Measurements from ENCODE around the gene LTBR.

Gene LTBR

DNA sequence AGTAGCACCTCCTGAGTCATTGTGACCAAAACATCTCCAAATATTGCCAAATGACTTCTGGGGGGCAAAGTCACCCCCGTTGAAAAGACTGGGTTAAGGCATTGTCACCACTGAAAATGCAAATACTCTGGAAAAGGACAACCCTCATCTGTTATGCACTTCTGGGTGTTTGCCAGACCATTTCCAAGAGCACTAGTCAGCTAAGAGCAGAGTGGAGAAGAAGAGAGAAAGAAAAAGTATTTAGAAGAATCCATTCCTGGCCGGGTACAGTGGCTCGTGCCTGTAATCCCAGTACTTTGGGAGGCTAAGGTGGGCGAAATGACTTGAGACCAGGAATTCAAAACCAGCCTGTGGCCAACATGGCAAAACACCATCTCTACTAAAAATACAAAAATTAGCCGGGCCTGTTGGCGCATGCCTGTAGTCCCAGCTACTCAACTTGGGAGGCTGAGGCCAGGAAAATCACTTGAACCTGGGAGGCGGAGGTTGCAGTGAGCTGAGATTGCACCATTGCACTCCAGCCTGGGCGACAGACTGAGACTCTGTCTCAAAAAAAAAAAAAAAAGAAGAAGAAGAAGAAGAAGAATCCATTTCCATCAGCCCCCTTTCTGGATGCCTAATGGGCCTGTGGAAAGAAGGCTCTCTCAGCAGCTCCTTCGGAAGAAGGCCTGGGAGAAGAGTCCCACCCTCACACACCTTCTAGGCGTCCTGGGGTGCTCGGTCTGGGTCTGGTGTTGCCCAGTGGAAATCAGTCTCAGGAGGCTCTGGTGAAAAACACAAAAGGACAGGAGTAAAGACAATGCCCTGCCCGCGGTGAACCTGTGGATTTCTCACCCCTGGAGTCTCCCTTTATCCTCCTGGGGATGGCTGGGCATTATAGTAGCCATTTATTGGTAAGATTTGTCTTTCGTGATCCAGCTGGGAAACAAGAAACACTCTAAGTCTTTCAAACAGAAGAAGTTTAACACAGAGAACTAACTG lies 3.5 kb upstream of the LTBR start:
- DNase-seq (ENCODE audit: extremely low read depth in 1 of 2, low read depth in 1 of 2), result no peak

DNA sequence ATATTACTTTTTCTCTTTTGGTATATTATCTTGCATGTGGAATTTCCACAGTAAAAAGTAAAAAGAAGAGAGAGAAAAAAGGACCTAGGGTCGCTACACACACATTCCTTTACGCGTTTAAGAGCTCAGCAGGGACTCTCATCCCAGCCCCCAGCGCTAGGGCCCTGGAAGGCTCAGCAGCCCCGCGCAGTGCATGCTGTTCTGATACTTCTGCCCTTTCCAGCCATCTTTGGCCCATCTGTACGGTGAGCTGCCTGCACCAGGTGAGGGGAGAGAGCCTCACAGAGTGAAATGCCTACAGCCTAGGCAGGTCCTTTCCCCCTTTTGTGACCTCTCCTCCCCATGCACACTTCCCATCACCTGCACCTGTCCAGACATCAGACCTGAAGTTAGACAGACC lies 1.6 kb upstream of the LTBR start:
- DNase-seq (ENCODE audit: extremely low read depth in 1 of 2, low read depth in 1 of 2), result no peak

DNA sequence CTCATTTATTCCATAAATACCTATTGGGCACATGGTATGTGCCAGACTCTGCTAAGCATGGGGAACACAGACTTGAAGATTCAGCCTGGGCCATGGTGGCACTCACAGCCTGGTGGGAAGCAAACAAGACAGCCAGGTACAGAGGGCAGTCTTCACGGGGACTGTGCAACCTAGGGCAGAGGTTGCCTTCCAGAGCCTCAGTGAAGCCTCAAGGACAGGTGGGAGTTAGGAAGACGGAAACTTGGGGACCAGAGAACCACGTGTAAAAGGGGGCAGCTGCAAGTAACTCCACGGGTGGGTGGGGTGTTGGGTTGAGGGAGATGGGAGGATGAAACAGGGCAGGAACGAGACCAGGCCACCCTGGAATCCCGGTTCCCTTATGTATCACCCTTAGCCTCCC lies 980 bp upstream of the LTBR start:
- DNase-seq (ENCODE audit: extremely low read depth in 1 of 2, low read depth in 1 of 2), result no peak

DNA sequence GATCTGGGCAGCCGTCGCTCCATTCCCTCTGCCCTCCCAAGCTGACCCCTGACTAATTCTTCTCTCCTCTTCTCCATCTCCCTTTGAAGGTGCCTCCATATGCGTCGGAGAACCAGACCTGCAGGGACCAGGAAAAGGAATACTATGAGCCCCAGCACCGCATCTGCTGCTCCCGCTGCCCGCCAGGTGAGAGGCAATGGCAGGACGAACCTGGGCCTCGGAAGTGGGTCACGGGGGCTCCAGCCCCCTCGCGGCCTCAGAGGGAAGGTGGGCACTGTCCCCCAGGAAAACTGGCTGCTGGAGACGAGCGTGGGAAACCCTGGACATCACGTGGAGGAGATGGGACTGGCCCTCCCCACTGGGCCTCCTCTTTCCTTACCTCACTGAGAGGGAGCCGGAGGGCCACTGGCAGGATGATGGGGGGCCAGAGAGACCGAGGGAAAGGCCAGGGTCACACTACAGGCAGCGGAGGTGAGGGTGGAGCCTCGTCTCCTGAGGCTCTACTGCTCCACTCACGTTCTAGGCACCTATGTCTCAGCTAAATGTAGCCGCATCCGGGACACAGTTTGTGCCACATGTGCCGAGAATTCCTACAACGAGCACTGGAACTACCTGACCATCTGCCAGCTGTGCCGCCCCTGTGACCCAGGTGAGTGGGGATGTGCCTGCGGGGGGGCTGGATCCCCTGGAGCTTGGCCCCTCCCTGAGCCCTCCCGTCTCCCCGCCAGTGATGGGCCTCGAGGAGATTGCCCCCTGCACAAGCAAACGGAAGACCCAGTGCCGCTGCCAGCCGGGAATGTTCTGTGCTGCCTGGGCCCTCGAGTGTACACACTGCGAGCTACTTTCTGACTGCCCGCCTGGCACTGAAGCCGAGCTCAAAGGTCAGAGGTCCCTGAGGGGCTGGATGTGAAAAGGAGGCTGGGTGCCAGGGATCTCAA lies 806 bp downstream of the LTBR start:
- DNase-seq (ENCODE audit: extremely low read depth in 1 of 2, low read depth in 1 of 2), result no peak

DNA sequence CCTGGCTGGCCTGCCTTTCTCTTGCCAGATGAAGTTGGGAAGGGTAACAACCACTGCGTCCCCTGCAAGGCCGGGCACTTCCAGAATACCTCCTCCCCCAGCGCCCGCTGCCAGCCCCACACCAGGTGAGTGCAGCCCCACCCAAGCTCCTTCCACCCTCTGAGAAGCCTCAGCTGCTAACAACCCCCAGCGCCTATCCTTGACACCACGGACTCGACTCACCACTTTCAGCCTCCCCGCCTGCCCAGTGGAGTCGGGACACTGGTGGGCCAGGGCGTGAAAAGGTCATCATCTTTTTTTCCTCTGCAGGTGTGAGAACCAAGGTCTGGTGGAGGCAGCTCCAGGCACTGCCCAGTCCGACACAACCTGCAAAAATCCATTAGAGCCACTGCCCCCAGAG lies 2.1 kb downstream of the LTBR start:
- DNase-seq (ENCODE audit: extremely low read depth in 1 of 2, low read depth in 1 of 2), result no peak

DNA sequence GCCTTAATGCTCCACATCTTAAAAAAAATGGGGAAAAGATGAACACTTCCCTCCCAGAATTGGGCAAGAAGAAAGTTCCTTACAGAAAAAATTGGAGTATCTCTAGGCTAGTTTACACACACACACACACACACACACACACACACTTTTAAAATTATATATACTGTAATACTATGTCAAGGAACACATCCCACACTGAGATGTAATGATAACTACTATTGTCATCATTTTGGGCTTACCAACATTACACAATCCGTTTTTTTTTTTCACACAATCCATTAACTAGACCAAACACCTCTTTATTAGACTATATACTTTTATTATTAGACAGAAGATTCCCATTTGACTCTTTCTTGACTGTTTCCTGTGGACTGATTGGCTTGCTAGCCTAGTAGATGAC lies 2.5 kb downstream of the LTBR start:
- DNase-seq (ENCODE audit: extremely low read depth in 1 of 2, low read depth in 1 of 2), result no peak

DNA sequence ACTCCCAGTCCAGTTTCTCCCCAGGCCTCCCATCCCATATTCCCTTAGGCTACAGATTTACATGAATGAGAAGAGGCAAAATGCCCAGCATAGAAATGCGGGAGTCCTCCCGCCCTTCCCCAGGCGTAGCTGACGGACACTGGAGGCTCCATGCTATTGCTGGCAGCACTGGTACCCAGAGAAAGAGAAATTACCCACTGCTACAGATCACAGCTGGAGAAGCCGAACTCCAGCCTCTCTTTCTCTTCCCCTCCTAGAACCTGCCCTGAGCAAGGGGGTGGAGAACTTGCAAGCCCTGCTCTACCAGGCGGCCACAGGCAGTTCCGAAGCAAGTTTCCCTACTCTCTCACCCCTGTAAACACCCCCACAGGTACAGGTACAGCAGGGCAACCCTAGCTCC lies 3.6 kb downstream of the LTBR start:
- no peak for DNase-seq (ENCODE audit: extremely low read depth in 1 of 2, low read depth in 1 of 2)

DNA sequence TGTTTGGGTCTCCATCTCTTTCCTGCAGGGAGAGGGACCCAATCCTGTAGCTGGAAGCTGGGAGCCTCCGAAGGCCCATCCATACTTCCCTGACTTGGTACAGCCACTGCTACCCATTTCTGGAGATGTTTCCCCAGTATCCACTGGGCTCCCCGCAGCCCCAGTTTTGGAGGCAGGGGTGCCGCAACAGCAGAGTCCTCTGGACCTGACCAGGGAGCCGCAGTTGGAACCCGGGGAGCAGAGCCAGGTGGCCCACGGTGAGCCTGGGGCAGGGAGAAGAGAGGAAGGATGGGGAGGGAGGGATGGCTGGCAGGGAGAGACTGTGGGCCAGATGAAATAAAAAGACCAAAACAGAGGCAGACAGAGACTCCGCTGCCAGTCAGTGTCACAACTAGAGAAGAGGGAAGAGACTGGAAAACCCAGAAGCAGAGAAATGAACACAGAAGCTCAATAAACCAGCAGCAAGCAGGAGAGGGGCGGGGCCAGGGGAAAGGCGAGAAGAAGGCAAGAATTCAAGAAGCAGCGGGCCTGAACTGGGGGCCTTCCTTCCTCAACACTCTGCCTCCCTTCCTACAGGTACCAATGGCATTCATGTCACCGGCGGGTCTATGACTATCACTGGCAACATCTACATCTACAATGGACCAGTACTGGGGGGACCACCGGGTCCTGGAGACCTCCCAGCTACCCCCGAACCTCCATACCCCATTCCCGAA lies 6.3 kb downstream of the LTBR start:
- DNase-seq (ENCODE audit: extremely low read depth in 1 of 2, low read depth in 1 of 2), result no peak

DNA sequence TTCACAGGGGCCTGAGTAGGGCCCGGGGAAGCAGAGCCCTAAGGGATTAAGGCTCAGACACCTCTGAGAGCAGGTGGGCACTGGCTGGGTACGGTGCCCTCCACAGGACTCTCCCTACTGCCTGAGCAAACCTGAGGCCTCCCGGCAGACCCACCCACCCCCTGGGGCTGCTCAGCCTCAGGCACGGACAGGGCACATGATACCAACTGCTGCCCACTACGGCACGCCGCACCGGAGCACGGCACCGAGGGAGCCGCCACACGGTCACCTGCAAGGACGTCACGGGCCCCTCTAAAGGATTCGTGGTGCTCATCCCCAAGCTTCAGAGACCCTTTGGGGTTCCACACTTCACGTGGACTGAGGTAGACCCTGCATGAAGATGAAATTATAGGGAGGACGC lies 7.1 kb downstream of the LTBR start:
- DNase-seq (ENCODE audit: extremely low read depth in 1 of 2, low read depth in 1 of 2), result no peak

DNA sequence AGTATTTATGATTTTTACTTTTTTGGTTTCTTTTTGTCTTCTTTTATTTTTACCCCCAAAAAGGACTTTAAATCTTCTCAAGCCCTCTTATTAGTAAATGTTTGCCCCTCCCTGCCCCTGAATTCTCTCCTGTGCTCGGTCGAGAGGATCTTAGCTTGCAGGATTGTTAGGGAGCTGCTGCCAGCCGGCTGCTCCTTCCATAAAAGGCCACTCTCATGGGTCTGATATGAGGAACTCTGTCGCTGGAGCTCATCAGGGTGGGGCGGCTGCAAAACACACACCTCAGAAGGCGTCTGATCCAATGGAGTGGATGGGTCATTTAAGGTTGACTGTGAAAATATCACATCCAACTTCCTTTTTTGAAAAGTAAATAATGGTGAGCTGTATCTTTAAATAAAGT lies 8.5 kb downstream of the LTBR start:
- no peak for DNase-seq (ENCODE audit: extremely low read depth in 1 of 2, low read depth in 1 of 2)

DNA sequence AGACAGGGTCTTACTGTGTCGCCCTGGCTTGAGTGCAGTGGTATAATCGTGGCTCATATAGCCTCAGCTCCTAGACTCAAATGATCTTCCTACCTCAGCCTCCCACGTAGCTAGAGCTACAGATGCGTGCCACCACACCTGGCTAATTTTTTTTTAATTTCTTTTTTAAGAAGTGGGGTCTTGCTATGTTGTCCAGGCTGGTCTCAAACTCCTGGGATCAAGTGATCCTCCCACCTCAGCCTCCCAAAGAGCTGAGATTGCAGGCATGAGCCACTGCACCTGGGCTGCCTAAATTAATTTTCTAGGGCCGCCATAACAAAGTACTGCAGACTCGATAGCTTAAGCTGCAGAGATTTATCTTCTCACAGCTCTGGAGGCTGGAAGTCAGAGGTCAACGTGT lies 9.1 kb downstream of the LTBR start:
- no peak for DNase-seq (ENCODE audit: extremely low read depth in 1 of 2, low read depth in 1 of 2)

DNA sequence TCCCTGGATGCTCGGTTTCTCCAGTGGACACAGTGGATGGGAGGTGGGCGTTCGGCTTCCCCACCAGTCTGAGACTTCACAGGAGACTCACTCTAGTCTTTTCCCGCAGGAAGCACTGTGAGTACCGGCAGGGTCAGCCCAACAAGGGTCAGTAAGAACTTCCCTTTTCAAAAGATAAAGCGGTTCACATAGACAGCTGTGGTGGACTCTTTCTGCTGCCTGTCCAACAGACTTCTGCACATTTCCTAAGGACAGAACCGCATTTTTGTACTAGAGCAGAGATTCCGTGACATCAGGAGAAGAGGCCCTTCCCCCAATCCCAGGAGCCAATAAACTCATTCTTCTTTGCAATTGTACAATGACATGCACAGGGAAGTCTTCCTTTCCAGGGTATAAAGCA lies 10.4 kb downstream of the LTBR start:
- no peak for DNase-seq (ENCODE audit: extremely low read depth in 1 of 2, low read depth in 1 of 2)

DNA sequence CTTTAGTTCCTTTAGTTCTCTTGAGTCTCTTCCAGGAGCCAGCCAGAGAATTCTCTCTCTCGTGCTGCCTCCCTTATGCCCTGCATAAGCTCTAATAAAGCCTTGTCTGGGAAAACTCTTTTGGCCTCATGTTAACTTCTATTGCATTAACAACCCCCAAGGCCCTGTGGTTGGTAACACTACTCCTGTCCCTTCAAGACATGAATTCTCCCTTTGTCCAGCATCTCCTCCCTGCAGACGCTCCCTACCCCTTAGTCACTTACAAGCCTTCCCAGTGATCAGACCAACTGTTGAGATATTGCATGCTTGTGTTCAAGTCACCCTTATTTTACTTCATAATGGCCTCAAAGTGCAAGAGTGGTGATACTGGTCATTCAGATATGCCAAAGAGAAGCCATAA lies 12.1 kb downstream of the LTBR start:
- DNase-seq (ENCODE audit: extremely low read depth in 1 of 2, low read depth in 1 of 2), result no peak

DNA sequence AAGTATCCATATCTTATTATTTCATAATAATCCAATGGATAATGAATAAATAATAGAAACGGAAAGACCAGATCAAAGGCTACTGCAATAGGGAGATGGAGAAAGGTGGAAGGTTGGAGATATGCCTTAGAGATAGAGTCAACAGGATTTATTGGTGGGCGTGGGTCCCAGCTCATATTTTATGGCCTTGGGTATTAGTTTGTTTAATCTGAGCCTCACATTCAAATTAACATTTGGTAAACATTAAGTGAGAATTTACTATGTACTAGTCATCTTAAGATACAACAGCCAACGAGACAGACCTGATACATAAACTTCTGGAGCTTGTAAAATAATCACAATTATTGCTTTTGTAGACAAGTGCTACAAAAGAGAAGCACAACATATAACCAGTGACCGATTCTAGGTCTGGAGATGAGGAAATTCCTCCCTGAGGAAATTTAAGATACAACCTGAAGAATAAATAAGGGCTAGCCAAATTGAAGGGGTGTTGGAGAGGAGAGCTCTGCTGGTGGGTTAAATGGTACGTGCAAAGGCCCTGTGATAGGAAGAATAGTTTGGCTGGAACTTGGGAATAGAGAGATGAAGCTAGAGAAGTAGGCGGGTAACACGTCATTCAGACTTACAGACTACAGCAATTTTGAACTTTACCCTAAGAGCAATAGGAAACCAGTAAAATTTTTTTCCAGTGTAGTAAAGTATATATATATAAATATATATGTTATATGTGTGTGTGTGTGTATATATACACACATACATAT lies 16.1 kb downstream of the LTBR start:
- DNase-seq (ENCODE audit: extremely low read depth in 1 of 2, low read depth in 1 of 2), result no peak

DNA sequence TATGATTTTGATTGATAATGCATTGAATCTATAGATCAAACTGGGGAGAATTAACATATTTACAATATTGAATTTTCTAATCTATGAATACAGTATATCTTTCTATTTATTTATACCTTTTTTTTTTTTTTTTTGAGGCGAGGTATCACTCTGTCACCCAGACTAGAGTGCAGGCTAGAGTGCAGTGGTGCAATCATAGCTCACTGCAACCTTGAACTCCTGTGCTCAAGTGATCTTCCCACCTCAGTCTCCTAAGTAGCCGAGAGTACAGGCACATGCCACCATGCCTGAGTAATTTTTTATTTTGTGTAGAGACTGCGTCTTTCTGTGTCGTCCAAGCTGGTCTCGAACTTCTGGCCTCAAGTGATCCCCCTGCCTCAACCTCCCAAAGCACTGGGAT lies 20.4 kb downstream of the LTBR start:
- DNase-seq (ENCODE audit: extremely low read depth in 1 of 2, low read depth in 1 of 2), result no peak

DNA sequence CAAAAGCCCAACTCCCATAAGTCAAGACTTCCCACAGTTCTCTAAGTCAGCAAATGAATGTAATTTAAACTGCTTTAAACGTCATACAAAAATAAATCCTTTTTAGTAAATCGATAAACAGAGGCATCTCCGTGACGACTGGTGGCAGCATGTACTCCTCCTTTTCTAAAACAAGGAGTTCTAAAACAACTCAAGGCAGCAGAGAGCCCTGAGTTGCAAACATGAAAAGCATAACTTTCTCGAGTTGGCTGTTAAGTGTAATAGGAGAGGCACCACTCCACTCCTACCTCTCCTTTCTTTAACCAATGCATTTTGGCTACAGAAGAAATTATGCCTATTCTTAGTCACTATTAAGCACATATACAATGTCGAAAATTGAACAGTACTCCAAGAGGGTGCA lies 22.0 kb downstream of the LTBR start:
- no peak for DNase-seq (ENCODE audit: extremely low read depth in 1 of 2, low read depth in 1 of 2)

DNA sequence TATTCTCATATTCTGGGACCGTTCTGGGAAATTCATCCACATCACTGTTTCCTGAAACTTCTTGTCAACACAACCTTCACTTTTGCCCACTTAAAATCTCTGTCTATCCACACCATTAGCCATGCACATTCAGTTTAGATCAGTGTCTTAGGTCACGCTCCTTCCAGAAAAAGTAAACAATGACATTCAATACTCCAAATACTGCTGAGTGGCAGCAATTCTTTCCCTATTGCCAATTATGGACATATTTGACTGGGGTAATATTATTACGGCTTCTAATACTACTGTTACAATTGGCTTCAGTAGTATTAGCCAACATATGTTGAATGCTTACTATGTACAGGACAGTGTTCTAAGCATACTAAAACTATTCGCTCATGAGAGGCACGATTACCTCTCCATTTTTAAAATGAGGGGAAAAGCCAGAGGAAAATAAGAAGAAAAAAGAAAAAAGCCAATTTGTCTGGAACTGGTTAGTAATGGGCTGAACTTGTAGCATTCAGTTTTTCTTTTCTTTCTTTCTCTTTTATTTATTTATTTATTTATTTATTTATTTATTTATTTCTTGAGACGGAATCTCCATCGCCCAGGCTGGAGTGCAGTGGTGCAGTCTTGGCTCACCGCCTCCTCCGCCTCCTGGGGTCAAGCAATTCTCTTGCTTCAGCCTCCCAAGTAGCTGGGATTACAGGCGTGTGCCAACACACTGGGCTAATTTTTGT lies 23.4 kb downstream of the LTBR start:
- no peak for DNase-seq (ENCODE audit: extremely low read depth in 1 of 2, low read depth in 1 of 2)

DNA sequence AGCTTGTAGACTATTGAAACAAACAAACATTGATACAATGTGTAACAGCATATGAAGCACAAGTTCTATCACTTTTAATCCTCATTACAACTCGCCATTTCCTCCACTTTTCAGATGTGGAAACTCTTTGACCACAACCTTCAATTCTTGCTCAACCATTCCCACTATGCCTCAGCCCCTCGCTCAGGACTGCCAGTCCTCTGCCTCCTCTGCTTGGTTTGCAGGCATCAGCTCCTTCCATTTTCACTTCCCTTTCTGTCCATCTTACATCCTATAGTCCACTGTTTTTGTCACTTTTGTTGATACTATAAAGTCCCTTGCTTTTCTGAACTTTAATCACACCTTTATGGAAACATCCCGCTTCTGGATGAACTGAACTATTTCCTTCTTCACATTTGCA lies 32.6 kb downstream of the LTBR start:
- DNase-seq (ENCODE audit: extremely low read depth in 1 of 2, low read depth in 1 of 2), result no peak

DNA sequence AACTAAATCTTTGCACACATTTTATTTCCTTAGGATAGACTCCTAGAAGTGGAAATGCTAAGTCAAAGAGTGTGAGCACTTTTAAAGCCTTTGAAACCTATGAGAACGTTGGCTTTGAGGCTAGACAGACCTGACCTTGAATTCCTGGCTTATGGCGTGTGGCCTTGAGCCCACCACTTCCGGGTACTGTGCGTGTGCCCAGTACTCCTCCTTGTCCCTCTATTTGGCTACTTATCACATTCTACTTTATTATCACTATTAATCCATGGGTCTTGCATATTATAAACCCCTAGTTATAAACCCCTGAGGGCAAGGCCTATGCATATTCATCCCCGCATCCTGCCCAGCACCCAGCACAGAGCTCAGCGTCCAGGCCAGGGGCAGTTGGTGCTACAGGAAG lies 34.8 kb downstream of the LTBR start:
- no peak for DNase-seq (ENCODE audit: extremely low read depth in 1 of 2, low read depth in 1 of 2)

DNA sequence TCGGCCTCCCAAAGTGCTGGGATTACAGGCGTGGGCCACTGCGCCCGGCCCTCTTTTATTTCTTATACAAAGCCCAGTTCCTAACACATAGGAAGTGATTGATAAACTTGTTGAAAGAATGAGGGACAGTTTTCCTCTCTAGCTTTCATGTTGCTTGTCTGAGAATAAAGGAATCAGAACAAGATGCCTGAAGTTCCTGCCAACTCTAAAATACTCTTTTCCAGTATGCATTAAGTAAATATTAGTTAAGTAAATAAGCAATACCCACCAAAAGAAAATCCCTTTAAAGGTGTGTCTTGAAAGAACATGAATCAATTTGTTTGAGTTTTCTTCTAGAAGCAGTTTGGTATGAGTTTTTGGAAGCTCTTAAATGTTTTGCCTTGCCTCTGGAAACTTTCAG lies 36.4 kb downstream of the LTBR start:
- no peak for DNase-seq (ENCODE audit: extremely low read depth in 1 of 2, low read depth in 1 of 2)

Data from activated CD8-positive, alpha-beta memory T cell treated with anti-CD3 and anti-CD28 coated beads for 1 hour (primary cell).